HS-27A (cell line): ENCODE measurements around the gene TCF4.

ENCODE experiments used
- DNase-seq: peaks from one replicate; pipeline ENCODE4 v3.0.0-alpha.2; 2012; ENCODE audit warnings: low read depth, missing footprints

TCF4 gene

GRCh38 chr18:55585920-55586561 lies 2.0 kb downstream of the TCF4 start:
- DNase-seq, result no peak

GRCh38 chr18:55585065-55585919 lies 2.7 kb downstream of the TCF4 start:
- no peak for DNase-seq

GRCh38 chr18:55584201-55584600 lies 3.8 kb downstream of the TCF4 start:
- DNase-seq, result no peak

- DNase-seq, result no peak
These were observed 5.7 kb downstream of the TCF4 start for GRCh38 chr18:55582325-55582724.

GRCh38 chr18:55579501-55580270 lies 8.3 kb downstream of the TCF4 start:
- DNase-seq, result no peak

GRCh38 chr18:55577812-55578539 lies 10.0 kb downstream of the TCF4 start:
- DNase-seq, result no peak

GRCh38 chr18:55576001-55576400 lies 12.0 kb downstream of the TCF4 start:
- DNase-seq, result no peak

GRCh38 chr18:55575066-55575465 lies 12.9 kb downstream of the TCF4 start:
- no peak for DNase-seq

GRCh38 chr18:55573386-55573785 lies 14.6 kb downstream of the TCF4 start:
- DNase-seq, result no peak

GRCh38 chr18:55570966-55571365 lies 17.0 kb downstream of the TCF4 start:
- no peak for DNase-seq

- DNase-seq, result no peak
These were observed 21.5 kb downstream of the TCF4 start for GRCh38 chr18:55566456-55566935.

- no peak for DNase-seq
These were observed 28.3 kb downstream of the TCF4 start for GRCh38 chr18:55559739-55560138.

GRCh38 chr18:55557211-55557610 lies 30.8 kb downstream of the TCF4 start:
- DNase-seq, result no peak

- DNase-seq, result no peak
These were observed 32.5 kb downstream of the TCF4 start for GRCh38 chr18:55555395-55556027.

GRCh38 chr18:55552526-55553189 lies 35.3 kb downstream of the TCF4 start:
- DNase-seq, result no peak

- DNase-seq, result no peak
These were observed 36.8 kb downstream of the TCF4 start for GRCh38 chr18:55551227-55551626.

GRCh38 chr18:55550471-55550870 lies 37.5 kb downstream of the TCF4 start:
- no peak for DNase-seq

GRCh38 chr18:55549474-55550104 lies 38.4 kb downstream of the TCF4 start:
- DNase-seq, result no peak

GRCh38 chr18:55547705-55548056 lies 40.3 kb downstream of the TCF4 start:
- no peak for DNase-seq
